ENCODE data around the gene FILIP1L.
"Not testable (repeated sequence)": the region's sequence is repeated elsewhere in the genome, so short reads cannot be mapped to it uniquely, and the experiment has no call there.

Gene FILIP1L

DNA sequence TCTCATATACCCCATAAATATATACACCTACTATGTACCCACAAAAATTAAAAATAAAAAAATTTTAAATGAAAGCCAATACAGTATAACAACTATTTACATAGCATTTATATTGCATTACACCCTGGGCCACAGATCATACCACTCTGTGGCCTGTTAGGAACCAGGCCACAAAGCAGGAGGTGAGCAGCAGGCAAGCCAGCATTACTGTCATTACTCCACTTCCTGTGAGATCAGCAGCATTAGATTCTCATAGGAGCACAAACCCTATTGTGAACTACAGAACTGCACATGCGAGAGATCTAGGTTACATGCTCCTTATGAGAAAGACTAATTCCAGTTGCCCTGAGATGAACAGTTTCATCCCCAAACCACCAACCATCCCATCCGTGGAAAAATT lies 17.4 kb downstream of the FILIP1L start:
- no peak for DNase-seq

DNA sequence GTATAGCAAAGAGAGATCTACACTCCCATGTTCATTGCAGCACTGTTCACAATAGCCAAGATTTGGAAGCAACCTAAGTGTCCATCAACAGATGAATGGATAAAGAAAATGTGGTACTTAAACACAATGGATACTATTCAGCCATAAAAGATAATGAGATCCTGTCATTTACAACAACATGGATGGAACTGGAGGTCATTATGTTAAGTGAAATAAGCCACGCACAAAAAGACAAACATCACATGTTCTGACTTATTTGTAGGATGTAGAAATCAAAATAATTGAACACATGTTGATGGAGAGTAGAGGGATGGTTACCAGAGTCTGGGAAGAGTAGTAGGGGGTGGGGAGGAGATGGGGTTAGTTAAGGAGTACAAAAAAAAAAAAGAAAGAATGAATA lies 18.0 kb downstream of the FILIP1L start:
- DNase-seq: not testable (repeated sequence)

DNA sequence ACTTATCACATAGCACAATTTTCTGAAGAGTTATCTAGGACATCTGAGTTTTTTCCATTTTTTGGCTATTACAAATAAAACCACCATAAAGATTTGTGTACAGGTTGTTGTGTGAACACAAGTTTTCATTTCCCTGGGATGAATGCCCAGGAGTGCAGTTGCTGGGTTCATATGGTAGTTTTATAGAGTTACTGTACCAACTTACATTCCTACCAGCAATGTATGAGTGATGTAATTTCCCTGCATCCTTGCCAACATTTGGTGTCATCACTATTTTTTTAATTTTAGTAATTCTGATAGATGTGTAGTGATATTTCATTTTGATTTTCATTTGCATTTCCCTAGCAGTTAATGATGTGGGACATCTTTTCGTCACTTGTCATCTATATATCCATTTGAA lies 20.5 kb downstream of the FILIP1L start:
- DNase-seq: no peak

DNA sequence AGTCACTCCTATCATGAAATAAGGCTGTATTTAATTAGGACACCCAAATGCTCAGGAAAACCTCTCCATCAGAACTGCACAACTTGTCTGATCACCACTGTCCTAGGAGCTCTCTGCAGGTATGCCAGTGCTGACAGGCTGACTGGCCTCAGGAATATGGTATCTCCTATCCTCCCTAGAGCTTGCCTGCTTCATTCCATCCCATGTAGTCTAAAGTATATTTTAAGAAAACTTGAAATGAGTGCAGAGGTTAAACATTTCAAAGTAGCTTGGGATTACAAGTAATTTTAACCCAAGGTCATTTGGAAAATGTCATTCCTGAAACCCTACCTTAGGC lies 23.7 kb downstream of the FILIP1L start:
- no peak for DNase-seq

DNA sequence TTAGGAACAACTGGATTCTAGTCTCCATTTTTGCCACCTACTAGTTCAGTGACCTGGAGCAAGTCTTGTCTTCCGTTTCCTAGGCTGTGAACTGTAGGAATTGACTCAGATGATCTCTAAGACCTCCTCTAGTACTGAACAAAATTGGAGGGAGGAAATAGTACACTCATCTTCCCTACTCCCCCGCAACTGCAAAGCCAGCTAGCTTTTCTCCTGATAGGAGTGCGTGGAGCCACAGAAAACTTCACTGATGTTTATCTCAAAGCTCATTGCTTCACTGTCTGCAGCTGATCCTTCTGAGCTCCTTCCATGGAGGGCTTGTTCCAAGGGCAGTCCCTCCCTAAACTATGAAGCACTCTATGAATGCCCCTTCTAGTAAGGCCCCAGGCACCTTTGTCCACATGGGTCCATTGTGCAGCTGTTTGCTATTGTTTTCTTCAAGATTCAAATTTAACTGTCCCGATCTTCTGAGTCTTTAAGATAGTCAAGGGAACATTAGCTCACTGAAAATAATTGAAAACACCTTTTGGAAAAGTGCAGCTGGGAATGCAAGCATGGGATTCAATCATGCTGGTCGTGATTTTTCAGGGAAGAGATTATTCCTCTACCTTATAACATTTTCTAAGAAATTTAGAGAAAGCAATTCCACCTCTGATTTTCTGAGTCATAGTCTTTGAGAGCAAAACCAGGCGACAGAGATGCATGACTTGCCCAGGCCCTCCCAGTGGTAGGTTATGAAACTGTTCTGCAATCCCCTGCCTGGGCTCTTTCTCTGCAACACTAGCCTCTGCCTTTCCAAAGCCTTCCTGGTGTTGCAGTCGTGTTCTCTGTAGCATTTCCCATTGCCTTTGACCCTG lies 24.3 kb downstream of the FILIP1L start:
- no peak for DNase-seq

DNA sequence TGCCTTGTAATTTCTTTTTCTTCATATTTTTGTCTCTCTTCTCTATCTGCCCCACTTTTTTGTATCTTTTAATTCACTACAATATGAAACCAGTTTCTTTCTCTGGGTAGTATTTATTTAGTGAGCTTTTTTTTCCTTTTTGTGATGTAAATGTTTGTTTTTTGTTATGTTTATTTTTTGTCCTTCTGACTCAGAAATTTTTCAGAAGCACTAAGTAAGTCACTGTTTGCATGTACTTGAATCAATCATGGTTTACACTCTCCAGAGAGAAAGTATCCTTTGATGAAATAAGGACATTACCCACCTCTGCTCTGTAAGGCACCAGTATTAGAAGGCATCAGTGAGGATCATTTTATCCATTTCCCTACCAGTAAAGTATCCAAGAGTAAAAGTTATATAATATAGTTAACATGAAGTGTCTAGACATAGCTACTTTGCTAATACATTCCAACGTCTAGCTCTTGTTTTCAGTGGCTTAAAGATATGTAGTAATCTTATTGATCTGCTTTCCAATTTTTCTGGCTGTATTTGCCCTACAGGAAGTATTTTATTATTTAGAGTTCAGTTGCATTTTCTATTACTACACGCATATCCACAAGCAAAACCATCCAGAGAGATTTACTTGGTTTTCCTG lies 25.4 kb downstream of the FILIP1L start:
- DNase-seq: no peak

DNA sequence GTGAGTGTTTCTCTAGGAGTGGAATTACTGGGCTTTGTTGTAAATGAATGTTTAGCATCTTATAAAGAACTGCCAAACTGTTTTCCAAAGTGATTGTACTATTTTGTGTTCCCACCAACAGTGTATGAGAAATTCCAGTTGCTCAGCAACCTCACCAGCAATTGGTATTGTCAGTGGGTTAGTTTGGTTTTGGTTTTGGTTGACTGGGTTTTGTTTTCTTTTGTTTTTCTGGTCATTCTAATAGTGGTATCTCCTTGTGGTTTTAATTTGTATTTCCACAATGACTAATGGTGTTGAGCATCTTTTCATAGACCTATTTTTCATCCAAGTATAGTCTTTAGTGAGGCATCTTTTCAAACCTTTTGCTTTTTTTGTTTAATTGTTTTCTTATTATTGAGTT lies 27.1 kb downstream of the FILIP1L start:
- no peak for DNase-seq

DNA sequence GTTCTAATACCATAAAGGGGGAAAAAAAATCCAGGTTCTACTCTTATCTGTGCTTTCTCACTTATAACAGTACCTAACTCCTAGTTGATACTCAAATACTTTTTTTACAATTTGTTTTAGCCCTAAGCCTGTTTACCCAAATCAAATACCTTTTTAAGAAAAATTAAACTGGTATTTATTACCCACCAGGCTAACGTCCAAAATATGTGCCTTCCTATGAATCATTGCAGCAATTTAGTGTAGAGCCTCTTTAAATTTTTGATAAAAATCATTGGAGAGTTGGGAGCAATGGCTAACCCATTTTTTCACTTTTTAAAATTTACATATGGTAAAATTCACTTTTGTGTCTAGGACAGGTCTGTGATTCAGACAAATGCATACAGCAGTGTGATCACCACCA lies 27.9 kb downstream of the FILIP1L start:
- no peak for DNase-seq

DNA sequence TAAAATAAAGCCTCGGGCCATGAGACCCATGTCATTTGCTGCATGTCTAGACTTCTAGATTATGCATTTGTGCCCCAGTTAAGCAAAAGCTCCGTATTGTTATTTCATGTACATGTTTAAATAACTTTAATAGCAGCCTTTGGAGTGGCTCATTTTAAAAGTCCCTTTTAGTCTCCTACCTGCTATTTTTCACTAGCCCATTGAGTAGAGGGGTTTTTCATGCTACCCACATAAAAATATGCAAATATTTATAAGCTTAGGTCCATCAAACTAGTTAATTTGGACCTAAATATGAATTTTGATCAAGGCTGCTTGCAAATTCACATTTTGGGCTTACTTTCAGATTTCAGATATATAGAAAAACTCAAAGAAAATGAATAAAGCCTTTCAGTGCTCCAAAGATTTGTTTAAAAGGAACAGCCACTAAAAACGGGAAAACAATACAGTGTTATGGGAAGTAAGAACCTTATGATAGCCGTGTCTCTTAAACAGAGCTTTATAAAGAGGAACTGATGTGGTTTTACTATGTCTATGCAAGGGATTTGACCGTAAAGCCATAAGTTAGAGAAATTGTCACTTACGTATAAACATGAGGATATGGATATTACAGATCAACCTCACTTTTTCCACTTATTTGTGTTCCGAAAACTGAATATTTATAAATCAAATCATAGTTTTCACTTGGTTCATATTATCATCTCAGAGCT lies 30.0 kb downstream of the FILIP1L start:
- no peak for DNase-seq

DNA sequence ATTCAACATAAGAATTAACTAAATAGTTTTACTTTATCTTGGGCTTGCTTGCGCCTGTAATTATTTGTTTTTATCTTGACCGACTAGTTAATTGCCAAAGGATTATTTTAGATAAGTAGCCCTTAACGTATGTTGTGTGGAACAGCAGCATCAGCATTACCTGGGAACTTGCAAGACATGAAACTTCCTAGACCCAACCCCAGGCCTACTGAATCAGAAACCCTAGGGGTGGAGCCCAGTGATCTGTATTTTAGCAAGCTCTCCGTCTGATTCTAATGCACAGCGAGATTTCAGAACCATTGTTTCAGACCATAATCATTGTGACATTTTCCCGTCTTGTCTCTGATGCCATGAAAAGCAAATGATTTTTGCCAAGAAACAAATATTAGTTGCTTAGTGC lies 31.1 kb downstream of the FILIP1L start:
- no peak for DNase-seq

DNA sequence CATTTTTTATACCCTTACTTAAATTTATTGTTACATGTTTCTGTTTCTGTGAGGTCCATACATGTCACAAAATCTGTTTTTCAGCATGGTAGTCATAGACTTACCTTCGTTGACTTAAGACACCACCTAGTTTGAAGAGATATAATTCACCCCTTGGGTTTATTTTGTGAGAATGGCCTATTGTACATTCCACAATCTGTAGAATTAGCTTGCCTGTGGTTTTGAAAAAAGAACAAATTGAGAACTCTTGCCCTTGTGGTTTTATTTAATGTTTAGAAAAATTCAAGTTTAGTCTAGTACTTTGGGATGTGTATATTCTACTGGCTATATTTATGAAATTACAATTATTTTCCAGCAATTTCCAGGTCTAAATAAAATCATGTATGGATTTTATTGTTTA lies 31.6 kb downstream of the FILIP1L start:
- no peak for DNase-seq

DNA sequence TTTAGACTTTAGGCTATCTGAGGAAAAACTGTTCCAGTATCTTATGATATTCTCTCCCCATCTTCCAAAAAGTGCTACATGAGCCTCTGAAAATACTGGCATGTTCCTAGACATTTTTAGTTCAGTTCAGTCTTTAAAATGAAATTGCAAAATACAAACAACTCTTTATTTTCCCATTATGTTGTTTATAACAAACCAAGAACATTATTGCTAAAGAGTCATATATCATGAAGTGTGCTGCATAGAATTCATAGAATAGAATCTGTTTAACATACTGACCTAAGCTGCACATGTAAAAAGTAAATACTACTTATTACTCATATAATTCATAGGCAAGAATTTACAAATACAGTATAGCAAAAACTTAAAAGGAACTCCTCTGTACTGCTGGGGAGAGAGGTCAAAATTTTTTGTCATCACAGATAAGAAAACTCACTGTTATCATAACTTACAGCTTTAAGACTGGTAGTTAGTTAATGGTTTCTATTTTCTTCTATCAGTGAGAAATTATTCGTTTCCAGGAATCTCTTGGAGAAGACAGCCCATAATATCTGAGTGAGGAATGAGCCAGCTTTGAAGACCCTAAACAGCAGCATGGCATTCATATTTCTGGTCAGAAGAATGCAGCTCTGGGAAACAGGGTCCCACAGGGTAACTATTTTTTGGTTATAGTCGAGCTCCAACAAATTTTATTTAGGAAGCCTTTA lies 32.2 kb downstream of the FILIP1L start:
- no peak for DNase-seq

DNA sequence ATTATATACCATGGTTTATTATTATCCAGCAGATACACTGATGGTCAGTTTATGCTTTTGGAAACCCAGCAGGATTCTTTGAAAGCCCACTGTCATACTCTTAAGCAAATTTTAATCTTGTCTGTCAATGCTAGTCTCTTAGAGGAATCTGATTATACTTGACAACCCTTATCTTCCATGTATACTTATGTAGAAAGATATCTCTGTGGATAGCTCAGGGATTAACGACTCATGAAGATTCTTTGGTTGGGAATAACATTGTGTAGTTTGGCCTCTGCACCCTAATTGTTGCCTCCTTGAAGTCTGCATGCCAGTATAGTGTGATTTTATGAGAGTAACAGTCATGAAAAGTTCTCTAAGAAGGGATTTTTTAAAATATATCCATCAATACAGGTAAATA lies 33.0 kb downstream of the FILIP1L start:
- no peak for DNase-seq

DNA sequence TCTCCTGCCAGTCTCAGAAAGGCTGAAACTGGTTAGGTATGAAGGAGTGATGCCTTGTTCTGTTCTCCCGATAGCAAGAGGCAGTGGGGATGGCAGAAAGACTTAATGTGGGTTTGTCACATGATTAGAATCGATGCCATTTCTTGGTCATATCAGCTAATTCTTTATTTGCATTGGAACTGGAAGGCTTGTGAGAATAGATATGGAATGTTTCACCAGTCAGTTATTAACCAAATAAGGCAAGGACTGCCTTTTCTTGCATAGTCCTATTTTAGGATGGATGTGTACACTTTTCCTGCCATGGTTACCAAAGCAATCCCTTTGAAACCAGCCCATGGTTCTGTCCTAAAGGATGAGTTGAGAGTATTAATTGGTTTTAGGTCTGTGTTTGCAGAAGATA lies 33.7 kb downstream of the FILIP1L start:
- no peak for DNase-seq

DNA sequence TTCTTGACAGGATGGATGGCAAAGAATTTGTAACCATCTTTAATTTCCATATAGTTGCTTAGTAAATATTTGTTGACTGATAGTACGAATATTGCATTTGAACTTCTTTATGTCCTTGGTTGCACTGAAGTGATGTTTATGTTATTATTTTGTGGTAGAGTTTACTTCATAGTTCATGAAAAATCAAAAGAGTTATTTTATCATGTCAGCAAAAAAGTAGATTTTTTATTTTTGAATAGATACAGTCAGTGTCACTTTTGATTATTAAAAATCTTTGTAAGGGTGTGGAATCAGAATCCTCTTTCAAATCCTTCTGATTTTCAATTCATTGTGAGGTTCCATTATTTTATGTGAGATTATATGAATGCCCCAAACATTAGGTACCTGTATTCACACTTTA lies 35.0 kb downstream of the FILIP1L start:
- no peak for DNase-seq

DNA sequence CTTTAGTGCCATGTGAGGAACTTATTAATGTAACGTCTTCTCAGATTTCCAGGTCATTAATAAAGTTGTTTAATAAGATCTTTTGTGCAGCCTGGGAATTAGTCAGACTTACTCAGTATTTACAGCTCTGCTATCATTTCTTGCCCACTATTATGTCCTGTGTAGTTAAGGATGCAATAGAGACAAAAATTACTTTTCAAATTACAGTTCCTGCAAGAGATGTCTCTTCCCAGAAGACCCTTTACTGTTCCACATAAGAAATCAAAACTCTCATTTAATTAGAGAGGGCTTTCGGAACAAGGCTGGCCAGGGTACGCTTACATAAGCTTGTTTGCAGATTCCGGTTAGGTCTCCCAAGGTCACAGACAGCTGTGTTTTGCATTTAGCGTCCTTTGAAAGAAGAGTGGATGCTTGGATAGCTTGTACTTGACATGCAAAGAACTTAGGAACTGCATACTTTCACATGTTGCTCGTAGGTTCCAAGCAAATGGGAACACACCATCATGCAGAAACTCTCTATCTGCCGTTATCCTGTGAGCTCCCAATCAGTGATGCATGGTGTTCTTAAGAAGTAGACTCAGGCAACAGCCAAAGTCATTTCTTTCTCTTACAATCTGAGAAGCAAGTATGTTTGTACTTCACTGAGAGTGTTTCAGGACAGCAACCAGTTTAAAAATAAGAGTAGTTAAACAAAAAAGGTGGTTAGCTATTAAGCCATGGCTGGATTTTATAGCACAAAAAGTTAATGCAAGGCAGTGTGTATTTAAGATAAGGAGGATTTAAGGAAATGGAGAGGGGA lies 37.4 kb downstream of the FILIP1L start:
- no peak for DNase-seq

DNA sequence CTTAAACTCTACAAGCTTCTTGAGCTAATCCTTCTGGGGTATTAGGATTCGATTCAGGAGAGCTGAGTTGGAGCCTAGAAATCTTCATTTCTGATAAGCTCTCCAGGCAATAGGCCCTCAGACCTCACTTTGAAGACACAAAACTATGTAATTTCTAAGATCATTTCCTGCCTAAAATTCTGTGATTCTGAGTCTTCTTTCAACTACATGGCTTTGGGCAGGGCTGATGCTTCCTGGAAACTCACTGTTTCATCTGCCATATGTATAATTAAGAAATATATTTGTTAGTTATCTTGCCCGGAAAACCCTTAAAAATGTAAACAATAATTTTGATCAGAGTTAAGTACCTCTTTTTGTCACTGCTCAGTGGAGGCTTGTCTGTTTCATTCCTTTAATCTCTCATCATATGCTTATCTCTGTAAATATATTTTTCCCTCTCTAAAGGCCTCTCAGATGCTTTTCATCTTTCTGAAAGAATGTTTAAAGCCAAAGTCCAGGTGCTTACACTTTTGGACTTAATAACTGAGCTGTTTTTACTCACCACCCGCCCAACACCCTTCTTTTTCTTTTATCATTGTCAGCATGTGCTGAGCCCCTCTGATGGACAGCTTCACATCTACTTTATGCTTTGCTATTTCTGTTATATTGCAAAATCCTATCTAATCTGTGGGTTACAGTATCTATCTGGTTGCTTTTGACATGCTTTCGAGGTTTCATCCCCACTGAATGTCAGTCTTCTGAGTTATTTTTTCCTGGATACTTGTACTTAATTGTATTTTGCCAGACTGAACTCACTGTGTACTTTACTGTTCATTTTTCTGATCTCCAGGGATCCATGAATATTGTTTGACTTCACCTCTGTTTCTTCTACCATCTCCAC lies 38.2 kb downstream of the FILIP1L start:
- DNase-seq: no peak

DNA sequence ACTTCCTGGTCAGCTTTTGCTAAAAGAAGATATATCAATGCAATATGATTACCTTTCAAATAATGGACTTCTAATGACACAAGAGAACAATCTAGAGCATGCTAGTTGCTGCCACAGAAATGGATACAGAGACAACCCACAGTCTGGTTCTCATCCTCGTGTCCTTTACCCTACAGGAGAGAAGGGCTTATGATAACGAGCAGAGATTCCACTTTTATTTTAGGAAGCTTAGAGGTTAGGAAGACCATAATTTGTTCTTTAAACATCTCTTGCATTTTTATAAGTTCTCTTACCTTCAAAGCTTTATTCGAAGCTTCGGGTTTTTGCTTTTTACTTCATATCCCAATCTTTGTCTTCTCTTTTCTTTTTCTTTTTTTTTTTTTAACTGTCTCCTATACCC lies 39.1 kb downstream of the FILIP1L start:
- DNase-seq: no peak

DNA sequence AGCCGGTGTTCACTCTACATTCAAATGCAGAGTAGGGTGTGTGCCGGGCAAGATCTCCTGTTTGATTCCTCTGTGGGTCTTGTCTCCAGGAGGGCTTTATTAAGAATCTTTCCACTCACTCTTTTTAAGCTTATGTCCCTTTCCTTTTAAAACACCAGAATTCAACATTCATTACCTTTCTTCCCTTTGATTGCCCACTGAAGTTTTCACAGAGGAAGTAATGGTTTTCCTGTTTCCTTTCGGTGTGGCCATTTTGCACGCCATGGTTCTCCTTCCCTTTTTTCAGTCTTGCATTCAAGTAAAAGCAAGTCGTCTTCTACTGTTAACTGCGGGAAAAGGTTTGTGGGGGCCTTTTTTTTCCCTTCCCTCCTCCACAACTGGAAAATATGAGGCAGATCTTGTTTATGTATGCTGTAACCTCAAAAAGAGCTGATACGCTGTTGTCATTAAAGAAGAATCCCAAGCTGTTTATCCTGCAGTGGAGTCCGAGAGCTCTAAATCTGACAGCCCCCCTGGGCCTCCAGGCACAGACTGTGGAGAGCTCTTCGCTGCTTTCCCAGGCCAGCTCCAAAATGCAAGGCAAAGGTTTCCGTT lies 40.5 kb downstream of the FILIP1L start:
- no peak for DNase-seq

DNA sequence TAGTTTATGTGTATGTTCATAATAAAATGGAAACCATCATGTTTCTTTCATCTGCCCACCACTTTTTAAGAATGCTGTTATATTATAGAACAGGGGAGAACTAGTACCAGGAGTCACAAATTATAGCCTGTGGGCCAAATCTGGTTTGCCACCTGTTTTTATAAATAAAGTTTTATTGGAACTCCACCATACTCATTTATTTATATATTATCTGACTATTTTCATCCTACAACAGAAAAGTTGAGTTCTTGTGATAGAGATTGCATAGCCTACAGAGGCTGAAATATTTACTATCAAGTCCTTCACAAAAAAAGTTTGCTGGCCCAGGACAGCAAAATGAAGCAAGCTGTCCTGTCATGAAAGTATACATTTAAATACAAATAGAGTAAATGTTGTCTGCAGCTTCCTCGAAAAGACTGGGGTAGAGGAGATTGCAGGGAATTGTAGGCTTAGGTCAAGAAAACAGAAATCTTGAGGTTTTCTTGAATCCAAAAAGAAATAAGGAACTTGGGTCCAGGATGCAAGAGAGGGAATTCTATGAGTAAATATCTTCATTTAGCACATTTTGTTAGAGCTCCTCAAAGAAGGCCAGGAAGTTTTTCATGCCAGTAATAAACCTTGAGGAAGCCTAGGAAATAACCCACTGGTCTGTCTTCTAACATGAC lies 41.1 kb downstream of the FILIP1L start:
- DNase-seq: no peak
